ENCODE data around the gene NTN3. TPM values are rescaled to one million over a fixed set of nuclear protein-coding genes. Genes with fewer than 3 reads are reported as not detected.
A peak's percentile ranks its signal among the peaks of the same experiment; 100 is the strongest.

Gene NTN3
- total RNA-seq, 6 donors from 2014 or later, result not detected

- 93% methylated on average over 17 of the region's 17 CpGs for WGBS, 2 donors
- peak overlapping the region in 3 of 4 donors; percentile 98 to 99 (median 99) for H3K27ac ChIP-seq
- ATAC-seq (ENCODE audit: low FRiP score in 2 of 2), result no peak
- peak in 1 of 2 donors; percentile 28 for DNase-seq
- H3K9me3 ChIP-seq, result no peaks in the 10 kb centered on the region
- no peaks in the 10 kb centered on the region for H3K27me3 ChIP-seq
- H3K36me3 ChIP-seq, result no peaks in the 10 kb centered on the region
- H3K4me3 ChIP-seq, result no peak overlapping the region
- TF ChIP-seq CTCF (IDR thresholded peaks at IDR 0.05), result no peak
- no peak for TF ChIP-seq EP300 (IDR thresholded peaks at IDR 0.05)
- TF ChIP-seq POLR2A (IDR thresholded peaks at IDR 0.05), result no peak
- TF ChIP-seq POLR2AphosphoS5 (IDR thresholded peaks at IDR 0.05), result no peak
- peaks cover 32 to 59% (median 46%) of the 10 kb centered on the region in 4 donors for H3K4me1 ChIP-seq
Measured at GRCh38 chr16:2511996-2512734, 41.1 kb downstream of the NTN3 start.

- ATAC-seq (ENCODE audit: low FRiP score in 2 of 2) (no peak), DNase-seq (peak; percentile 31 to 73)
- H3K36me3 ChIP-seq, result no peaks in the 10 kb centered on the region
- peaks cover 39 to 63% (median 53%) of the 10 kb centered on the region in 4 donors for H3K4me1 ChIP-seq
- TF ChIP-seq CTCF (IDR thresholded peaks at IDR 0.05), result no peak
- no peak for TF ChIP-seq POLR2A (IDR thresholded peaks at IDR 0.05)
- no peak for TF ChIP-seq EP300 (IDR thresholded peaks at IDR 0.05)
- TF ChIP-seq POLR2AphosphoS5 (IDR thresholded peaks at IDR 0.05), result no peak
- H3K27me3 ChIP-seq, result no peaks in the 10 kb centered on the region
- WGBS, 2 donors, result 47 to 66% methylated on average over 8 to 15 of the region's 15 CpGs
- H3K4me3 ChIP-seq, result peak overlapping the region; percentile 0 to 90 (median 82)
- no peaks in the 10 kb centered on the region for H3K9me3 ChIP-seq
- H3K27ac ChIP-seq, result peak overlapping the region; percentile 98 to 100 (median 99)
Measured at GRCh38 chr16:2512735-2513404, 41.8 kb downstream of the NTN3 start.

GRCh38 chr16:2513405-2514332, 42.6 kb downstream of the NTN3 start, which contains the start of gene ATP6V0C:
ATP6V0C (plus strand) TSS chr16:2513952; CDS start chr16:2514104, 152 bp downstream.
- Histone ChIP-seq H3K36me3 (no peaks in the 10 kb centered on the region), H3K9me3 (no peaks in the 10 kb centered on the region), H3K4me3 (peak within 1 kb of the TSS; percentile 77 to 90 (median 82)), H3K27ac (peak within 1 kb of the TSS; percentile 98 to 100 (median 99)), H3K4me1 (peaks cover 47 to 64% (median 57%) of the 10 kb centered on the region in 4 donors), H3K27me3 (no peaks in the 10 kb centered on the region)
- TF ChIP-seq POLR2AphosphoS5 (IDR thresholded peaks at IDR 0.05), result peak; percentile 93 to 96
- TF ChIP-seq CTCF (IDR thresholded peaks at IDR 0.05), result peak in 2 of 6 experiments; percentile 19 to 24
- TF ChIP-seq EP300 (IDR thresholded peaks at IDR 0.05), result peak in 1 of 4 donors; percentile 48
- TF ChIP-seq POLR2A (IDR thresholded peaks at IDR 0.05), result peak; percentile 65 to 96 (median 92)
- DNase-seq, result peak; percentile 96 to 99
- 0 to 8% methylated on average over 3 to 28 of the region's 122 CpGs for WGBS, 2 donors
- peak; percentile 91 to 92 for ATAC-seq (ENCODE audit: low FRiP score in 2 of 2)

- Histone ChIP-seq H3K27me3 (no peaks in the 10 kb centered on the region), H3K27ac (peak overlapping the region; percentile 98 to 100 (median 99)), H3K36me3 (peaks cover 0 to 6% (median 2%) of the 10 kb centered on the region in 4 donors), H3K4me1 (peaks cover 55 to 73% (median 66%) of the 10 kb centered on the region in 4 donors), H3K9me3 (no peaks in the 10 kb centered on the region), H3K4me3 (peak overlapping the region; percentile 77 to 90 (median 82))
- DNase-seq, result peak; percentile 73 to 92
- TF ChIP-seq EP300 (IDR thresholded peaks at IDR 0.05) (no peak), POLR2AphosphoS5 (IDR thresholded peaks at IDR 0.05) (peak in 1 of 2 donors; percentile 8)
- 2 to 5% methylated on average over 8 to 11 of the region's 63 CpGs for WGBS, 2 donors
- ATAC-seq (ENCODE audit: low FRiP score in 2 of 2), result no peak
Measured at GRCh38 chr16:2514333-2515179, 43.5 kb downstream of the NTN3 start.
